GM23338 (cell line): ENCODE measurements around the gene PSORS1C1. TPM values are rescaled to one million over a fixed set of nuclear protein-coding genes. Genes with fewer than 3 reads are reported as not detected.
A peak's percentile ranks its signal among the peaks of the same experiment; 100 is the strongest.

Source experiments
- ATAC-seq: fragments of 200-7000 bp; cut with Tn5 transposase; 3 replicates; pipeline ENCODE4 v1.9.1; 2020
- DNase-seq: peaks from one replicate; pipeline ENCODE4 v3.0.0-alpha.2; 2015; ENCODE audit warnings: low spot score
- H2AFZ ChIP-seq: fragments of 200-600 bp; sonication (generic); 2 replicates; pipeline ENCODE4 v1.8.0; 2016; ENCODE audit warnings: antibody characterized with exemption, mild to moderate bottlenecking, moderate library complexity
- H3F3A ChIP-seq: fragments of 200-600 bp; sonication (generic); replicated peaks from 2 replicates; pipeline ENCODE4 v1.8.0; 2017; ENCODE audit warnings: antibody characterized with exemption, mixed run types, low read depth
- H3K27ac ChIP-seq: fragments of 200-600 bp; sonication (generic); 2 replicates; pipeline ENCODE4 v1.6.1; 2016; ENCODE audit warnings: low read depth
- H3K27me3 ChIP-seq: fragments of 200-600 bp; sonication (generic); 2 replicates; pipeline ENCODE4 v1.8.0; 2016; ENCODE audit warnings: mild to moderate bottlenecking, mixed run types, moderate library complexity; ENCODE audit not compliant: insufficient read depth
- H3K36me3 ChIP-seq: fragments of 200-600 bp; sonication (generic); 2 replicates; pipeline ENCODE4 v1.8.0; 2016; ENCODE audit warnings: mild to moderate bottlenecking; ENCODE audit not compliant: insufficient read depth
- H3K4me1 ChIP-seq: fragments of 200-600 bp; sonication (generic); 2 replicates; pipeline ENCODE4 v1.8.0; 2016; ENCODE audit warnings: mild to moderate bottlenecking, moderate library complexity; ENCODE audit not compliant: insufficient read depth
- H3K4me2 ChIP-seq: fragments of 200-600 bp; sonication (generic); 2 replicates; pipeline ENCODE4 v1.7.1; 2017; ENCODE audit warnings: mixed run types
- H3K4me3 ChIP-seq: fragments of 200-600 bp; sonication (generic); 2 replicates; pipeline ENCODE4 v1.6.1; 2016; ENCODE audit warnings: mixed run types
- H3K79me2 ChIP-seq: fragments of 200-600 bp; sonication (generic); replicated peaks from 2 replicates; pipeline ENCODE4 v1.8.0; 2017; ENCODE audit warnings: mild to moderate bottlenecking; ENCODE audit not compliant: insufficient read depth
- H3K9me2 ChIP-seq: fragments of 200-600 bp; sonication (generic); 2 replicates; pipeline ENCODE4 v1.8.0; 2017; ENCODE audit not compliant: insufficient read depth
- H4K20me1 ChIP-seq: fragments of 200-600 bp; sonication (generic); replicated peaks from 2 replicates; pipeline ENCODE4 v1.8.0; 2017; ENCODE audit warnings: mild to moderate bottlenecking; ENCODE audit not compliant: insufficient read depth
- H3K27ac Mint-ChIP-seq: 2 replicates; pipeline ENCODE4 v1.8.0; 2020; ENCODE audit warnings: inconsistent platforms, mild to moderate bottlenecking, moderate library complexity, mixed read lengths
- H3K27me3 Mint-ChIP-seq: 3 replicates; pipeline ENCODE4 v1.8.0; 2022; ENCODE audit warnings: low read depth, mild to moderate bottlenecking, moderate library complexity, mixed read lengths, inconsistent platforms; ENCODE audit not compliant: insufficient read depth, poor library complexity
- H3K36me3 Mint-ChIP-seq: 3 replicates; pipeline ENCODE4 v1.8.0; 2021; ENCODE audit warnings: low read depth, mild to moderate bottlenecking, inconsistent platforms, moderate library complexity, mixed read lengths
- H3K4me1 Mint-ChIP-seq: 3 replicates; pipeline ENCODE4 v1.8.0; 2020; ENCODE audit warnings: mild to moderate bottlenecking, inconsistent platforms, mixed read lengths
- H3K4me3 Mint-ChIP-seq: 3 replicates; pipeline ENCODE4 v1.8.0; 2021; ENCODE audit warnings: moderate library complexity, mild to moderate bottlenecking, inconsistent platforms, mixed read lengths
- H3K9me3 Mint-ChIP-seq: 3 replicates; pipeline ENCODE4 v1.8.0; 2020; ENCODE audit warnings: moderate library complexity, mild to moderate bottlenecking, inconsistent platforms, mixed read lengths
- CREB1 ChIP-seq: fragments of 250-450 bp; sonication (Bioruptor Pico); IDR thresholded peaks from 2 replicates; pipeline ENCODE4 v1.5.0; 2020; ENCODE audit warnings: low read depth, mild to moderate bottlenecking, moderate library complexity
- EZH2 ChIP-seq: fragments of 200-600 bp; sonication (generic); IDR thresholded peaks from one replicate; pipeline ENCODE4 v1.8.0; 2017; ENCODE audit warnings: antibody characterized with exemption, mild to moderate bottlenecking, low read depth; ENCODE audit not compliant: unreplicated experiment
- EZH2phosphoT487 ChIP-seq: fragments of 200-600 bp; sonication (generic); IDR thresholded peaks from one replicate; pipeline ENCODE4 v1.8.1; 2018; ENCODE audit warnings: antibody characterized with exemption; ENCODE audit not compliant: unreplicated experiment
- NANOG ChIP-seq: IDR thresholded peaks from 2 replicates; pipeline ENCODE4 v1.6.1; 2016; ENCODE audit warnings: antibody characterized with exemption, borderline replicate concordance
- ZNF331 ChIP-seq: fragments of 250-450 bp; sonication (Bioruptor Pico); IDR thresholded peaks from 2 replicates; pipeline ENCODE4 v1.5.0; 2020; ENCODE audit warnings: low read depth, mild to moderate bottlenecking, moderate library complexity
- ZNF462 ChIP-seq: fragments of 250-450 bp; sonication (Bioruptor Pico); IDR thresholded peaks from 2 replicates; pipeline ENCODE4 v1.5.0; 2020; ENCODE audit warnings: mild to moderate bottlenecking, moderate library complexity
- polyA plus RNA-seq: library from polyadenylated mRNA; unstranded; fragments of >200 nt; fragmentation: Nextera tagmentation; extraction: Ambion mirVana; gene quantifications from 2 replicates; pipeline ENCODE4 v1.2.1, GENCODE V29; 2016
- total RNA-seq: library from RNA; depleted of rRNA; stranded (reverse); fragments of >200 nt; shearing (Covaris generic); gene quantifications from 2 replicates; pipeline ENCODE4 v1.2.3, GENCODE V29; 2014

PSORS1C1 gene
- total and polyA plus RNA-seq, 2 experiments from 2014 or later = not detected

GRCh38 chr6:31174378-31174777, 59.8 kb downstream of the PSORS1C1 start (continued):
- no peak for TF ChIP-seq ZNF462 (CRISPR knock-in tag)
- TF ChIP-seq NANOG = no peak

- ATAC-seq (no peak), DNase-seq (no peak)
- Histone ChIP-seq H3K4me2 (no peak overlapping the region), H3K27ac (no peak overlapping the region), H2AFZ (no peak overlapping the region), H3K4me3 (no peak overlapping the region), H3K27me3 (no peaks in the 10 kb centered on the region), H3K79me2 (peaks cover 21% of the 10 kb centered on the region), H3F3A (peaks cover 14% of the 10 kb centered on the region), H3K4me1 (peaks cover 36% of the 10 kb centered on the region), H3K36me3 (no peaks in the 10 kb centered on the region), H3K9me2 (no peaks in the 10 kb centered on the region), H4K20me1 (no peaks in the 10 kb centered on the region)
- H3K4me1 Mint-ChIP-seq = peaks cover 57% of the 10 kb centered on the region
- H3K27ac Mint-ChIP-seq = peak overlapping the region; percentile 68; the same call in 1 of the 2 replicates
- peak overlapping the region; percentile 8; the same call in 1 of the 3 replicates for H3K4me3 Mint-ChIP-seq
- H3K9me3 Mint-ChIP-seq = no peaks in the 10 kb centered on the region
- H3K36me3 Mint-ChIP-seq = peaks cover 13% of the 10 kb centered on the region
- peaks cover 30% of the 10 kb centered on the region for H3K27me3 Mint-ChIP-seq
- TF ChIP-seq EZH2 (no peak), ZNF331 (no peak), EZH2phosphoT487 (no peak), NANOG (no peak), CREB1 (no peak), ZNF462 (CRISPR knock-in tag) (no peak)
Measured at GRCh38 chr6:31175971-31176370, 61.4 kb downstream of the PSORS1C1 start.
